ENCODE data around the gene MED27.

MED27 gene

DNA sequence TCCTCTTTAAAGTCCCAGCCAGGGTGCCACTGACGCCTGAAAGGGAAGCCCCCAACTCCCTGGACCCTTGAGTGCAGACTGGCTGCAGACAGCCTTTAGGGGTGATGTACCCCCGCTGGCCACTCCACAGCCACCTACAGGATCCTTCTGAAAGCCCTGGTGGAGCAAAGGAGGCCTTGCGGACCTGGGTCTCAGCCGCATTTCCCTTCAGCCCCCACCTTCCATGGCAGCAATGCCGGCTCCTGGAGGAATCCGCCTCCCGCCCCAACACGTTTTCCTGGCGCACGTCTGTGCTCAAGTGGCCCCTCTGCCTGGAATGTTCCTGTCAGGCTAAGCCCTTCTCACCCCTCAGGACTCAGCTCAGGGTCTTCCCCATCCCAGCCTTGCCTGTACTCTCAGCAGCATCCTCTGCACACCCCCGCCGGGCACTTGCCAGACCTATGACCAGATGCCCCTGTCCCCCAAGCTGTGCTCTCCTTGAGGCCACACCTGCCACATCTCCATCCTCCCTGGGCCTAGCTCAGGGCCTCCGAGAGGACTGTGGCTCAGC is 205.7 kb downstream of the MED27 start:
- no peak for FAIRE-seq

DNA sequence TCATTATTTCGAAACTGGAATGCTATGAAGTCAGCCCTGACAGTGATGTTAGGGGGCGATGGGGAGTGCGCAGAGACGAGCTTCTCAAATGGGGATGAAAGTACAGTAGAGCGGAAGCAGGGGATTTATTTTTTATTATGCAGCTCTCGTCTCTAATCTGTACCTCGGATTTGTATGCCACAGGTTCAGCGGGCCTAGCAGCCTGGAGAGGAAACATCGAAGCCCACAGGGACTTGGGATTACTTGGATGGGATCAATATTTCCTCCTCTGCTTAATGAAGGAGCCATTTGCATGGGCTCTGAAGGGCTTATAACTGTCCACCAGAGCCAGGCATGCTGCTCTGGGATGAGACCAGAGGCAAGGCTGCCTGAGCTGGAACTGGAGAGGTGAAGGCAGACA is 206.3 kb downstream of the MED27 start:
- FAIRE-seq: no peak

DNA sequence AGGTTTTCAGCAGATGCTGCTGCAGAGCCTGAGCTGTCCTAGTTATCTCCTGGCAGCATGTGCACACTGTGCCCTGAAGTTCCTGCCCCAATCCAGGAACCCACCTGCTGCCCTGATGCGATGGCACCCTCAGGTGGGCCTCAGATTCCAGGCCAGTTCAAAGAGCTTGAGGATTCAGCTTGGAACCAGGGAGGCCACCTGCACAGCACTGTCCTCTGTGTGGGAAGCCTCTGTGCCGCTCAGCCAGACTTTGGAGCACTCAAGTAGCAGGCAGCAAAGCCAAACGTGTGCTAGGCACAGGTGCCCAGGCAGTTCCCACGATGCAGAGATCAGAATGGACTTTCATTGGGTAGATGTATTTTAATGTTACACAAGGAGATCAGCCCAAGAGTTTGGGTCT is 207.0 kb downstream of the MED27 start:
- FAIRE-seq: no peak

GRCh38 chr9:131872006-131872405 is 207.7 kb downstream of the MED27 start:
- no peak for FAIRE-seq

DNA sequence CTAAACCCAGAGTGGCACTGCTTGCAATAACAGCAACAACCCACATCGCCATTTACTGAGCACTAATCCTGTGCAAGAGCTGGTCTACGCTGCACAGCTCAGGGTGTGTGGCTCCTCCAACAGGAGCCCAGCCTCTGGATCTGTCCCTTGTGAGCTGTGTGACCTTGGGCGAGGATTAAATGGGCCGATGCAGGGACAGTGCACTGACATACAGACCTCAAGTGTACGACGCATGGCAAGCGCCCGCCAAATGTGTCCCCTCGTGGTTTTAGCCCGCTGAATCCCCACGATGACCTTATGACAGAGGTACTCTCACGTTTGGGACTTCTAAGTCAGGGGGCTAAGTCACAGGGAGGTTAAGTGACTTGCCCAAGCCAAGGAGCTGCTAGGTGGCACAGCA is 209.5 kb downstream of the MED27 start:
- FAIRE-seq: no peak

- FAIRE-seq: no peak
These were observed 210.3 kb downstream of the MED27 start for GRCh38 chr9:131869348-131869747.

DNA sequence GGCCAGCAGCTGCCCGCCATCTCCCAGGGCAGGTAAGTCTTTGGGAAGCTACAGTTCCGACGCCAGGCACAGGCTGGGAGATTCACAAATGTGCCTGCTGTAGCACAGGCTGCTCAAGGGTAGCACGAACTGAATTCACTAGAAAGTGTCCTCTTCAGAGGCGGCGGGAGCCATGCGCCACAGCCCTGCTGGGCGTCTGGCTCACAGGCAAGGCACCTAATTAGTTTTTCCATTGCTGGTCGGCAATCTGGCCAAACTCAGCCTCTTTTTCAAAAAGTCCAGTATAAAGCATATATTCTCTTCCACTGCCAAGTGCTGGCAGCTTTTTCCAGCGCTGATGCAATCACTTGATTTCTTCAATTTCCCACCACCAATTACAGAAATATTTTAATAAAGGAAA is 210.9 kb downstream of the MED27 start:
- FAIRE-seq: no peak

DNA sequence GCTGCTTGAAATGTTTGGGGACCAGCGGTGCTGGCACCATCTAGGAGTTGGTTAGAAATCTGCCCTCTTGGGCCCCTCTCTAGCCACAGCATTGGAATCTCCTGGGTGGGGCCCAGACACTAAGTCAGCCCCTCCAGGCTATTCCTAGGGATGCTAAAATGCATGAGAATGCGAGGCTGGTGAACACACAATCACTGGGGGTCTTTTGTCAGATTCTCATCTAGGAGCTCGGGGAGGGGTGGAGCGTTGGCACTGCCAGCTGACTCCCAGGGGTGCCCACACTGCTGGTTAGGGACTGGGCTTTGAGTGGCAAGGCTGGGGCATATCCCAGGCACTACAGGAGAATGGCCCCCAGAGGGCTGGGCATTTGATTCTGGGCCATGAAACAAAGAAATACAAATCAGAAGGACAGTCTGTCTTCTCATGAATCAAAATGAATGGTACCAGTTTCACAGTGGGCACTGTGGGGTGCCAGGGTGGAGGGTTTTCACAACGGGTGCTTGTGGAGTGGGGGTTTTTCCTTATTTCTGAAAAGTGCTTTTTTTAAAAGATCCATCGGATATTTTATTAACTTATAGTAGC is 212.0 kb downstream of the MED27 start:
- no peak for FAIRE-seq

DNA sequence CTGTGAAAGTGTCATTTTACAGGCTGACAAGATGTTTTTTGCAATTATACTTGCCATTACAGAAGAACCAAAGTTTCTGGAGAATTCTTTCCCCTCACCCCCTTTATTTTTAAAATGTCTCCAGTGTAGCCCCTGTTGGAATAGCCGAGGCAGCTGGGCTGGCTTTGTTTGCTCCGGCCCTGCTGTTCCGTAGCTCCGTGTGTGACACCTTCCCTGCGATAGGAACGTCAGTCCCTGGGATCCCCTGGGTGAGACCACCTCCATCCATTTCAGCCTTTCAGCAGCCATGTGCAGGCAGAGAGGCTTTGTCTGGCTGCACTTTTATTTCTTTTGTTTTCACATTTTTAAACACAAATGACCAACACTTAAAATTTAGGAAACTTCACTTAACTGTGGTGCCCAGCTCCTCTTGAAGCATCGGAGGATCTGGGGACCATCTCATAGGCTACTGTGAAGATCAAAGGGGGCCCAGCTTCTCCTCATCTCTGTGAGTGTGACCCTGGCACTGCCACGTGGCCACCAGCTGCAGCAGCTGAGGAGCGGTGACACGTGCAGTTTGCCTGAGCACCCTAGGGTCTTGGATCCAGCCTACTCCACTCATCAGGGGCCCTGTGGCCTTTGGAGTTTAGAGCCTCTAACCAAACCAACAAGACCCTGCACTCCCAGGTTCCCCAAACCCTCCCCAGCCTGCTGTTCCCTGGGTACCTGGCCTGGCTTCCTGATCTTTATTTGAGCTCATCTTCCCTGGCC is 214.0 kb downstream of the MED27 start:
- FAIRE-seq: no peak

DNA sequence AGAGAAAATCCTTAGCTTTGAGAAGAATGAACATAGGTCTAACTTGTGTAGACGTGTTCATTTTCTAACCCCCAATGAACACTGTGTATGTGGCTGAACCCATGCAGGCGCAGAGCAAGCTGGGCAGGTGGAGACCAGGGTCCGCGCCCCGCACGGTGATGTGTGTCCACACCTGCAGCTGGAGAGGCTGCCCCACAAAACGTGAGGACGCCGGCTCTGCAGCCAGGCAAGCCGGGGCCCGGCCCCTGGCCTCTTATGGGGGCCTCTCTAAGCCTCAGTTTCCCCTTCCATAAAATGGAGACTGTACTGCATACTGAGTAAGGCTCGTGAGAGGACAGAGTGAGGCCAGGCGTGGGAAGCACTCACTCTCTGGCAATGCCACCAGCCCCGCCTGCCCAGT is 215.1 kb downstream of the MED27 start:
- no peak for FAIRE-seq

DNA sequence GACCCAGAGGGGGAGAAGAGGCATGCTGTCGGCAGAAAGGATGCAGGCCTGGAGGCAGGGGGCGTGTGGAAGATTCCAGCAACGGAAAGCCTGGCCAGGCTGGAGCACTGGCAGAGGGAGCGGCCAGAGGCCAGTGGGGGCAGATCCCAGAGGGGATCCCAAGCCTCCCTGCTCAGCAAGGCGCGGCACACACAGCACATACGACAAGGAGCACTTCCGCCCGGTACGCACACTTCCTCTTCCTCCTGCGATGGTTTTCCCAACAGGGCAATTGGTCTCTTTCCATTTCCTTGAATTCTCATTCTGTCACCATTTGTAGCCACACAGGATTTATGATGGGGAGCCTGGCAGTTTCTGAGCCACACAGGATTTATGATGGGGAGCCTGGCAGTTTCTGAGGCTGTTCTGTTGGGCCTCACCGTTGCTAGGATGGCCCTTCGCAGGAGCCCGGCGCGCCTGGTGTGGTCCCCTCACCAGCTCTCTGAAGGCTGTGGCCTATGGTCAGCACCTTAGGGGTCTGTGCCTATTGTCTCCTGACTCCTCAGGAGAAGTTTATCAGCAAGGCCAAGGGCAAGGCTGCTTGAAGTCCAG is 216.3 kb downstream of the MED27 start:
- no peak for FAIRE-seq

DNA sequence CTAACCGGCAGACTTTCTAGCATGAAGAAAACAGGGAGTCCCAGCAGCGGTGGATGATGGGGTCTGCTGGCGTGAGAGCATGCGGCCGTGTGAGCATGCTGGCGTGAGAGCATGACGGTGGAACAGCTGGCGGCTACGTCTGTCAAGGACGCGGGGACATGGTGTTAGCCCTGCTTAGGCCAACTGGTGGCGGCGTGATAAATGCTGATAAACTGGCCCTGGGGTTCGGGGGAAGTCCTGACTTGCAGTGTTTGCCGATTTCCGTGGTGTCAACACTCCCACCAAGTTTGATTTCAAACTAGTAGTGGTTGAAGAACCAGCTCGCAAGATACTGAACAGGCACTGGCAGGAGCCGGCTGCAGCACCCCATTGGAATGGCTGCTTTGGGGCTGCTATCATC is 217.4 kb downstream of the MED27 start:
- FAIRE-seq: no peak

DNA sequence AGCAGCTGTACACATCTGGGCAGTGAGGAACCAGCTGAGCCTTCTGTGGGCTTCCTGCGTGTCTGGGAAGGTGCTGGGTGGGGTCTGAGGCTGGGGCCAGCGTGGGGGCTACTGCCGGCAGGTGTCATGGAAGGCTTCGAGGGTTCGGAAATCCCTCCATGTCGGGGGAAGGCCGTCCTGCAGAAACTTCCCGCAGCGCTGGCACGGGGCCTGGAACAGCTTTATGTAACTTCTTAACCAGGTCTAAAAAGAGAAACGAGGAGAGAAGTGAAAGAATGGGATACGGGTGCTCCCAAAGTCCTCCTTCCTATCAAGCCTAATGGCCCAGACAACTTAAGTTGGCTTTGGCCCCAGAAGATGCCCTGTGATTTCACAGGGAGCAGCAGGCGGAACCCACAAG is 219.2 kb downstream of the MED27 start:
- FAIRE-seq: no peak

GRCh38 chr9:131858147-131858546 is 221.5 kb downstream of the MED27 start:
- FAIRE-seq: no peak

DNA sequence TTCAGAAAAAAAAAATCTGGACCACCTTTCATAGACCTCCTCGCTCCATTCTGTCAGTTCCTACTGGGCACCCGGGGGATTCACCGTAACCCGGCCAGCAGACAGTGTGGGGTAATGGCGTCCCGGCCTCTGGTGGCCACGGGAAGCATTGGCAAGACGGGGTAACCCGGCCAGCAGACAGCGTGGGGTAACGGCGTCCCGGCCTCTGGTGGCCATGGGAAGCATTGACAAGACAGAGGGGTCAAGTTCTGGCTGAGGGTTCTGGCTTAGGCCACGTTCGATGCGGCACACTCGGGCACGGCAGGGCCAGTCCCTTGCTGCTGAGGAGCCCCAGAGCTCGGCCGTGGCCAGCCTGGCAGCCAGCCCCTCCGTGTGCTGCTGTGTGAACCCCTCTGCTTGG is 223.6 kb downstream of the MED27 start:
- FAIRE-seq: no peak

- no peak for FAIRE-seq
These were observed 224.6 kb downstream of the MED27 start for GRCh38 chr9:131854896-131855613.

DNA sequence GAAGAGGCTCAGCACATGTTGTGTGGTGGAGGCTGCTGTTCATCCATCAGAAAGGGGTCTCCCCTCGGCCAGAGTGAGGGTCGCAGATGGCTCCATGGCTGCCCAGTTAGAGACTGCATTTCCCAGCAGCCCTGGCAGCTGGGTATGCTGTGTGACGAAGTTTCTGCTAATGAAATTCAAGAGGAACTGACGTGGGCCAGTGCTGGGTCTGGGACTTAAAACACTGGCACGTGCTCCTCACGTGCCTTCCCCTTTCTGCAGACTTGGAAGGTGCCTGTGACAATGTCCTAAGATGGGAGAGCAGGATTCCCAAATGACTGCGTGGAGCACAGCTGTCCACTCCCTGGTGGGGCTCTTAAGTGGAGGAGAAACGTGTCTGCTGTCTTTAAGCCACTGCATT is 225.3 kb downstream of the MED27 start:
- no peak for FAIRE-seq

DNA sequence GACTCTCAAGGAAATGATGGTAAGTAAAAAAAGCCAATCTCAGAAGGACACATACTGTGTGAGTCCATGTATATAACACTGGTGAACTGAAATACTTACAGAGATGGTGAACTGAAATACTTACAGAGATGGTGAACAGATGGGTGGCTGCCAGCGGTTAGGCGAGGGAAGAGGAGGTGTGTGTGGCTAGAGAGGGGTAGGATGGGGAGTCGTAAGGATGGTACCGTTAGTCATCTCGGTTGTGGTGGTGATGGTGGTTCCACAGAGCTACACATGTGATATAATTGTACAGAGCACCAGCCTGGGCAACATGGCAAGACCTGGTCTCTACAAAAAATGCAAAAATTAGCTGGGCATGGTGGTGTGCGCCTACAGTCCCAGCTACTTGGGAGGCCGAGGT is 226.2 kb downstream of the MED27 start:
- no peak for FAIRE-seq

- no peak for FAIRE-seq
These were observed 228.3 kb downstream of the MED27 start for GRCh38 chr9:131851414-131851813.

- FAIRE-seq: no peak
These were observed 230.3 kb downstream of the MED27 start for GRCh38 chr9:131849391-131849790.

DNA sequence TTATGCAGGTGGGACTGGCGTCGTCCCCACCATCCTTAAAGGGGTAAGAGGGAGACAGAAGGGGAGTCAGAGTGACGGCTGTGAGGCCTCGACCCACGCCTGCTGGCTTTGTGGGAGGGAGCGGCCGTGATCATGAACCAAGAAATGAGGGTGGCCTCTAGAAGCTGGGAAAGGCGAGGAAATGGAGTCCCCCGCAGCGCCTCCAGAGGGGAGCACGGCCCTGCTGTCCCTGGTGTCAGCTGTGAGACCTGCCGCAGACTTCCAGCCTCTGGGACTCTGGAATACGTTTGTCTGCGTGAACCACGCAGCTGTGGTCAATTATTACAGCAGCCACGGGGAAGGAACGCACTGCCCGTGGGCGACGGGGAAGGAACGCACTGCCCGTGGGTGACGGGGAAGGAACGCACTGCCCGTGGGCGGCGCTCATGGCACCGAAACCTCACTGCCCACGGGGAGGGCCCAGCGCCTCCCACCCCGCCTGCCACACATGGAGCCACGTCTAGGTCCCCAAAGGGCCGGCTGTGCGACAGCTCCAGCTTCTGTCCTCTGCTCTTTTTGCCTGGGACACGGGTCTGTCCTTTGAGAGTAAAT is 231.0 kb downstream of the MED27 start:
- no peak for FAIRE-seq

DNA sequence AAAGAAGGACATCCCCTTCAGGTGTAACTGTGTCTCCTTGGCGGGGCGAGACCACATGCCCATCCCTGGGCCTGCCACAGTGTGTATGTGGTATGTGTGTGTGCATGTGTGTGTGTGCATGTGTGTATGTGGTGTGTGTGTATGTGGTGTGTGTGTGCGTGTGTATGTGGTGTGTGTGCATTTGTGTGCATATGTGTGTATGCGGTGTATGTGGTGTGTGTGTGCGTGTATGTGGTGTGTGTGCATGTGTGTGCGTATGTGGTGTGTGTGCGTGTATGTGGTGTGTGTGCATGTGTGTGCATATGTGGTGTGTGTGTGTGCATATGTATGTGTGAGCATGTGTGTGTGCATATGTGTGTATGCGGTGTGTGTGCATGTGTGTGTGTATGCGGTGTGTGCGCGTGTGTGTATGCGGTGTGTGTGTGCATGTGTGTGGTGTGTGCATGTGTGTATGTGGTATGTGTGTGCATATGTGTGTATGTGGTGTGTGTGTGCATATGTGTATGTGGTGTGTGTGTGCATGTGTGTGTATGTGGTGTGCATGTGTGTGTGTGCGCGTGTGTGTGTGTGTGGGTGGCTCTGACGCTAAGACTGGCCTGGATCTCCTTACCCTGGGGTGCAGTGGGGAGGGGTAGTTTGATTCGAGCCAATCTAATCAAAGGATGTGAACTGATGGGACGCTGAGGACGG is 231.9 kb downstream of the MED27 start:
- FAIRE-seq: no peak

All from TTC549 (cell line).